B cell (primary cell): ENCODE data around the gene LEPR. TPM values are rescaled to one million over a fixed set of nuclear protein-coding genes. Genes with fewer than 3 reads are reported as not detected.

Experiments used
- ATAC-seq: fragments of 200-7000 bp; cut with Tn5 transposase; one replicate; pipeline ENCODE4 v1.10.0; 2021; ENCODE audit warnings: low read depth, mild to moderate bottlenecking, moderate number of reproducible peaks, moderate library complexity
- CTCF ChIA-PET: fragments of 350-600 bp; sonication (Branson Sonifier 250); formaldehyde crosslinking; loops from one replicate; lab custom pipeline; 2021; ENCODE audit warnings: antibody characterized with exemption, inconsistent platforms; lab: Charles Lee
- POLR2A ChIA-PET: fragments of 350-600 bp; sonication (Branson Sonifier 250); formaldehyde crosslinking; loops from one replicate; lab custom pipeline; 2021; ENCODE audit warnings: antibody characterized with exemption; lab: Charles Lee
- DNase-seq: peaks from one replicate; pipeline ENCODE4 v3.0.0; 2013
- H2AFZ ChIP-seq: 2 replicates; pipeline ENCODE4 v1.6.1; 2012; ENCODE audit warnings: mild to moderate bottlenecking, low read depth, low read length; ENCODE audit not compliant: insufficient read depth, poor library complexity, severe bottlenecking
- H3K27ac ChIP-seq, 2 donors: 1 replicate in 1 of 2; 2 replicates in 1 of 2; pipeline ENCODE4 v1.5.1; 2012 to 2013; ENCODE audit warnings: low read length in 2 of 2, mild to moderate bottlenecking in 2 of 2, moderate library complexity in 1 of 2
- H3K27me3 ChIP-seq, 4 experiments: fragments of 200-600 bp in 1 of 4; sonication (generic) in 1 of 4; replicated peaks in 1 of 4; 1 replicate in 2 of 4; 2 replicates in 2 of 4; pipeline versions ENCODE4 v1.6.1 to v1.7.0; 2013 to 2016; ENCODE audit warnings: low read length in 3 of 4, mild to moderate bottlenecking in 2 of 4, mixed read lengths in 1 of 4, moderate library complexity in 1 of 4; ENCODE audit not compliant: insufficient read depth in 4 of 4, control insufficient read depth in 3 of 4; ENCODE audit errors: control extremely low read depth in 1 of 4
- H3K36me3 ChIP-seq, 2 experiments: replicated peaks in 1 of 2; 1 replicate in 1 of 2; 2 replicates in 1 of 2; pipeline versions ENCODE4 v1.6.1 to v1.7.1; 2013; ENCODE audit warnings: low read length in 1 of 2; ENCODE audit not compliant: insufficient read depth in 2 of 2, control insufficient read depth in 1 of 2; ENCODE audit errors: control extremely low read depth in 1 of 2, extremely low read depth in 1 of 2
- H3K4me1 ChIP-seq, 2 donors: fragments of 200-600 bp in 1 of 2; sonication (generic) in 1 of 2; 1 replicate in 1 of 2; 2 replicates in 1 of 2; pipeline versions ENCODE4 v1.5.1 to v1.6.1; 2013 to 2017; ENCODE audit warnings: low read length in 2 of 2; ENCODE audit not compliant: control insufficient read depth in 2 of 2, insufficient read depth in 2 of 2
- H3K4me2 ChIP-seq: replicated peaks from 2 replicates; pipeline ENCODE3; 2012; ENCODE audit warnings: mild to moderate bottlenecking, low read depth, low read length; ENCODE audit not compliant: poor library complexity, severe bottlenecking
- H3K4me3 ChIP-seq, 5 experiments: fragments of 200-600 bp in 1 of 5; sonication (generic) in 1 of 5; 1 replicate in 3 of 5; 2 replicates in 2 of 5; pipeline versions ENCODE4 v1.5.1 to v1.7.0; 2011 to 2016; ENCODE audit warnings: low read length in 4 of 5, mild to moderate bottlenecking in 4 of 5, low read depth in 2 of 5, control low read depth in 1 of 5, moderate library complexity in 1 of 5; ENCODE audit not compliant: insufficient read depth in 1 of 5; ENCODE audit errors: control extremely low read depth in 1 of 5, extremely low read depth in 1 of 5
- H3K79me2 ChIP-seq: fragments of 200-600 bp; sonication (generic); one replicate; pipeline ENCODE4 v1.6.0; 2016; ENCODE audit warnings: low read length; ENCODE audit not compliant: control insufficient read depth, insufficient read depth
- H3K9ac ChIP-seq: fragments of 200-600 bp; sonication (generic); 2 replicates; pipeline ENCODE4 v1.6.1; 2017; ENCODE audit warnings: mild to moderate bottlenecking, low read length, moderate library complexity
- H3K9me3 ChIP-seq, 3 donors: one replicate each; pipeline versions ENCODE4 v1.6.1 to v1.7.1; 2013; ENCODE audit warnings: low read length in 2 of 3; ENCODE audit not compliant: control insufficient read depth in 2 of 3, insufficient read depth in 1 of 3; ENCODE audit errors: control extremely low read depth in 1 of 3
- H4K20me1 ChIP-seq: 2 replicates; pipeline ENCODE4 v1.6.0; 2012; ENCODE audit warnings: mild to moderate bottlenecking, low read length; ENCODE audit not compliant: insufficient read depth, control insufficient read depth, poor library complexity, severe bottlenecking
- H3K27ac Mint-ChIP-seq: one replicate; pipeline ENCODE4 v1.8.0; 2021; ENCODE audit warnings: mixed read lengths
- H3K27me3 Mint-ChIP-seq: one replicate; pipeline ENCODE4 v1.8.0; 2021; ENCODE audit warnings: mixed read lengths
- H3K4me1 Mint-ChIP-seq: one replicate; pipeline ENCODE4 v1.8.0; 2021; ENCODE audit warnings: mixed read lengths
- H3K4me3 Mint-ChIP-seq: one replicate; pipeline ENCODE4 v1.8.0; 2021; ENCODE audit warnings: mixed read lengths
- H3K9me3 Mint-ChIP-seq: one replicate; pipeline ENCODE4 v1.8.0; 2022; ENCODE audit warnings: mixed read lengths; ENCODE audit not compliant: insufficient read depth
- CTCF ChIP-seq: fragments of 200-600 bp; IDR thresholded peaks from one replicate; pipeline ENCODE4 v1.8.0; 2022; ENCODE audit warnings: antibody characterized with exemption, mild to moderate bottlenecking
- EZH2 ChIP-seq: IDR thresholded peaks from 2 replicates; pipeline ENCODE4 v1.6.1; 2012; ENCODE audit warnings: borderline replicate concordance, low read depth, mild to moderate bottlenecking, moderate library complexity, low read length; ENCODE audit not compliant: insufficient read depth, poor library complexity, severe bottlenecking
- WGBS: methylation state at CpG from one replicate; pipeline ENCODE4 v1.1.5; 2013; ENCODE audit warnings: missing lambda C conversion rate; ENCODE audit not compliant: insufficient coverage; 5-methylcytosine and 5-hydroxymethylcytosine counted together
- intact Hi-C: fragments of 100-400 bp; cut with micrococcal nuclease; formaldehyde crosslinking; loops from one replicate; pipeline ENCODE4 v1.10.0; 2022
- polyA plus RNA-seq: library from polyadenylated mRNA; depleted of rRNA; stranded (reverse); fragments of >200 nt; gene quantifications from 2 replicates; pipeline ENCODE4 v1.2.3, GENCODE V29; 2012
- total RNA-seq, 2 donors: library from RNA; stranded (reverse); fragments of 120-200 nt in 1 of 2; gene quantifications; 1 replicate in 1 of 2; 2 replicates in 1 of 2; pipeline versions ENCODE4 v1.2.3 to v1.2.4, GENCODE V29; 2013 to 2022

Gene LEPR
- total and polyA plus RNA-seq, 2 donors (not counting 1 experiment from before 2014, with no cell fraction given): 0.19 to 0.30 TPM

- H4K20me1 ChIP-seq: no peaks in the 10 kb centered on the region
- no peak overlapping the region for H3K27ac ChIP-seq
- Mint-ChIP-seq H3K9me3 (no peaks in the 10 kb centered on the region), H3K27ac (no peak overlapping the region), H3K4me1 (no peaks in the 10 kb centered on the region), H3K27me3 (no peaks in the 10 kb centered on the region), H3K4me3 (no peak overlapping the region)
- TF ChIP-seq EZH2 (no peak), CTCF (no peak)
- ATAC-seq (no peak), DNase-seq (no peak)
- no peak overlapping the region for H3K4me3 ChIP-seq
- H3K79me2 ChIP-seq: no peaks in the 10 kb centered on the region
- no peaks in the 10 kb centered on the region for H3K27me3 ChIP-seq
- CTCF ChIA-PET: no interaction called here
- no peaks in the 10 kb centered on the region for H3K36me3 ChIP-seq
- POLR2A ChIA-PET: no interaction called here
- H3K4me1 ChIP-seq: no peaks in the 10 kb centered on the region
- no peak overlapping the region for H3K4me2 ChIP-seq
- no peak overlapping the region for H2AFZ ChIP-seq
- WGBS: 86% methylated on average over 2 of the region's 2 CpGs
- H3K9me3 ChIP-seq: no peaks in the 10 kb centered on the region
- intact Hi-C loops: no loop called here
- H3K9ac ChIP-seq: no peak overlapping the region
Observed at GRCh38 chr1:65393347-65393746, 27.1 kb upstream of the LEPR start.

- Histone ChIP-seq H3K79me2 (no peaks in the 10 kb centered on the region), H3K9ac (no peak overlapping the region), H3K4me3 (no peak overlapping the region), H3K9me3 (no peaks in the 10 kb centered on the region), H3K27ac (no peak overlapping the region), H4K20me1 (no peaks in the 10 kb centered on the region), H3K36me3 (no peaks in the 10 kb centered on the region), H3K4me1 (no peaks in the 10 kb centered on the region), H3K4me2 (no peak overlapping the region), H2AFZ (no peak overlapping the region), H3K27me3 (no peaks in the 10 kb centered on the region)
- TF ChIP-seq CTCF (no peak), EZH2 (no peak)
- no peak overlapping the region for H3K4me3 Mint-ChIP-seq
- ATAC-seq (no peak), DNase-seq (no peak)
- no peaks in the 10 kb centered on the region for H3K4me1 Mint-ChIP-seq
- H3K9me3 Mint-ChIP-seq: no peaks in the 10 kb centered on the region
- H3K27ac Mint-ChIP-seq: no peak overlapping the region
- no peaks in the 10 kb centered on the region for H3K27me3 Mint-ChIP-seq
- POLR2A ChIA-PET: no interaction called here
- intact Hi-C loops: no loop called here
- CTCF ChIA-PET: no interaction called here
- WGBS: 80% methylated on average over 1 of the region's 1 CpG
Observed at GRCh38 chr1:65393928-65394327, 26.5 kb upstream of the LEPR start.
